ENCODE data around the gene NUP210L. TPM values are rescaled to one million over a fixed set of nuclear protein-coding genes. Genes with fewer than 3 reads are reported as not detected.
"Not testable (repeated sequence)": the region's sequence is repeated elsewhere in the genome, so short reads cannot be mapped to it uniquely, and the experiment has no call there.

Gene NUP210L
- total RNA-seq, 5 donors from 2014 or later (not counting 1 experiment from before 2014, with no cell fraction given) = 0.10 to 0.35 (median 0.18) TPM

DNA sequence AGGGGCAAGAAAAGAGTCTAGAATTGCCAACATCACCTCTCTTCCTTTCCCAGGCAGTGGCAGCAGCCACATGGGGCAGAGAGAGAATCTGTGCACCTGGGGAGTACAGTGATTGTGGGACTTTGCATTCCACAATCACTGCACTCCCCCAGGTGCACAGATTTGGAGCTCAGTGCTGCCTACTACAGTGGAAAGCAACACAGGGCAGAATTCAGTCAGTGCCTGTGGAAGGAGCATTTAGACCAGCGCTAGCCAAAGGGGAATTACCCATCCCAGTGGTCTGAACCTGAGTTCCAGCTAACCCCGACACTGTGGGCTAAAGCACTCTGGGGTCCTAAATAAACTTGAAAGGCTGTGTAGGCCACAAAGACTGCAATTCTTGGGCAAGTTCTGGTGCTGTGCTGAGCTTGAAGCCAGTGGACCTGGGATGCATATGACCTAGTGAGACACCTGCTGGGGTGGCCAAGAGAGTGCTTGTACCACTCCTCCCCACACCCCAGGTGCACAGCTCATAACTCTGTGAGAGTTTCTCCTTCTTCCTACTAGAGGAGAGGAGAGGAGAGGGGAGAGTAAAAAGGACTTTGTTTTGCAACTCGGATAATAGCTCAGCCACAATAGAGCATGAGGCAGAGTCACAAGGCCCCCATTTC, 50.3 kb downstream of the NUP210L start:
- Histone ChIP-seq H3K4me3 (ENCODE audit: control insufficient read depth in 1 of 2, extremely low read depth in 1 of 2, low read length in 1 of 2) (no peak overlapping the region), H3K9me3 (no peaks in the 10 kb centered on the region), H3K27ac (ENCODE audit: low read length) (no peak overlapping the region), H3K27me3 (replicated peaks in 1 of 2; ENCODE audit: control insufficient read depth in 2 of 2, extremely low read depth in 1 of 2, insufficient read depth in 2 of 2, low read length in 1 of 2) (no peaks in the 10 kb centered on the region), H3K4me1 (ENCODE audit: control insufficient read depth in 1 of 2, extremely low read depth in 1 of 2, insufficient read depth in 2 of 2, low read length in 2 of 2) (no peaks in the 10 kb centered on the region), H3K36me3 (ENCODE audit: control insufficient read depth in 2 of 2, extremely low read depth in 1 of 2, insufficient read depth in 1 of 2, low read length in 1 of 2) (no peaks in the 10 kb centered on the region)
- WGBS (ENCODE audit: insufficient coverage) = 89% methylated on average over 2 of the region's 3 CpGs
- ATAC-seq (replicated peaks in 1 of 4) = no peak
- Mint-ChIP-seq H3K36me3 (no peaks in the 10 kb centered on the region), H3K4me3 (no peak overlapping the region), H3K27me3 (no peaks in the 10 kb centered on the region), H3K4me1 (no peaks in the 10 kb centered on the region), H3K9me3 (no peaks in the 10 kb centered on the region), H3K27ac (no peak overlapping the region)
- peak in 1 of 35 experiments; percentile 4 for DNase-seq
- ChIA-PET CTCF (interaction anchor here in 1 of 2 donors (0.6 kb wide), 1 partner anchor 382 kb away, joined by 3 read pairs; no protein-coding TSS in a partner anchor), POLR2A (no interaction called here)

DNA sequence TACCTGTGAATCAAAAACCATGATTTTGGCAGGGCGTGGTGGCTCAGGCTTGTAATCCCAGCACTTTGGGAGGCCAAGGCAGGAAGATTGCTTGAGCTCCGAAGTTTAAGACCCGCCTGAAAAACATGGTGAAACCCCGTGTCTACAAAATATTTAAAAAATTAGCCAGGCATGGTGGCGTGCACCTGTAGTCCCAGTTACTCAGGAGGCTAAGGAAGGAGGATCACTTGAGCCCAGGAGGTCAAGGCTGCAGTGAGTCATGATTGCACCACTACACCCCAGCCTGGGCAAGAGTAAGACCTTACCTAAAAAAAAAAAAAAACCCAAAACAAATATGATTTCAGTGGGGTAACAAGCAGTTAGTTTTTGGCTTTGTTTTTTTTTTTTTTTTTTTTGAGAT, 54.7 kb downstream of the NUP210L start:
- H3K4me1 ChIP-seq (ENCODE audit: control insufficient read depth in 1 of 2, extremely low read depth in 1 of 2, insufficient read depth in 2 of 2, low read length in 2 of 2); ATAC-seq (replicated peaks in 1 of 4); CTCF ChIA-PET; H3K27me3 ChIP-seq (replicated peaks in 1 of 2; ENCODE audit: control insufficient read depth in 2 of 2, extremely low read depth in 1 of 2, insufficient read depth in 2 of 2, low read length in 1 of 2); H3K27ac Mint-ChIP-seq; H3K4me1 Mint-ChIP-seq; H3K9me3 Mint-ChIP-seq; H3K9me3 ChIP-seq; H3K36me3 Mint-ChIP-seq; H3K4me3 Mint-ChIP-seq; H3K27ac ChIP-seq (ENCODE audit: low read length); H3K4me3 ChIP-seq (ENCODE audit: control insufficient read depth in 1 of 2, extremely low read depth in 1 of 2, low read length in 1 of 2); H3K27me3 Mint-ChIP-seq; H3K36me3 ChIP-seq (ENCODE audit: control insufficient read depth in 2 of 2, extremely low read depth in 1 of 2, insufficient read depth in 1 of 2, low read length in 1 of 2); POLR2A ChIA-PET; DNase-seq: not testable (repeated sequence)
- WGBS (ENCODE audit: insufficient coverage) = 100% methylated on average over 3 of the region's 5 CpGs

DNA sequence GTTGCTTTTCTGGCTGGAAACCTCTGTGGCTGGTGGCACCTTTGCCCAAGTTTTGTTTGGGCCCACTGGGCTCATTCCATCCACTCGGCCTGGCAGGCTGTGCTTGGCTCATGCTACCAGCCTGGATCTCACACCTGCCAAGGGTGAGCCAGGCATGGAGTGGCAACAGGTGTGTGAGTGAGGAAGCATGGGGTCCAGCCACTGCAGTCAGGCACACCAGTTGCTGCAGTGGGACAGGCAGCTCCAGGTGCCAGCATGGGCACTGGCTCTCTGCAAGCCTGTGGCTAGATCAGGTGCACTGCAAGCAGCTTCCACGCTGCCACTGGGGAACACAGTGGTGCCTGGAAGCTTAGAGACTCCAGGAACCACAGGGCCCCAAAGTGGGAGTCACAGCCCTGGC, 57.0 kb downstream of the NUP210L start:
- H3K36me3 Mint-ChIP-seq = no peaks in the 10 kb centered on the region
- H3K4me3 Mint-ChIP-seq = no peak overlapping the region
- H3K27me3 ChIP-seq (replicated peaks in 1 of 2; ENCODE audit: control insufficient read depth in 2 of 2, extremely low read depth in 1 of 2, insufficient read depth in 2 of 2, low read length in 1 of 2) = peaks cover 0 to 7% of the 10 kb centered on the region in 2 experiments
- no peaks in the 10 kb centered on the region for H3K9me3 ChIP-seq
- no peaks in the 10 kb centered on the region for H3K4me1 Mint-ChIP-seq
- DNase-seq = no peak
- H3K36me3 ChIP-seq (ENCODE audit: control insufficient read depth in 2 of 2, extremely low read depth in 1 of 2, insufficient read depth in 1 of 2, low read length in 1 of 2) = no peaks in the 10 kb centered on the region
- no peak overlapping the region for H3K27ac ChIP-seq (ENCODE audit: low read length)
- no peak for ATAC-seq (replicated peaks in 1 of 4)
- ChIA-PET CTCF (interaction anchor here in 1 of 2 donors (0.6 kb wide), 1 partner anchor 37 kb away, joined by 3 read pairs; no protein-coding TSS in a partner anchor), POLR2A (no interaction called here)
- WGBS (ENCODE audit: insufficient coverage) = 93% methylated on average over 2 of the region's 2 CpGs
- no peak overlapping the region for H3K4me3 ChIP-seq (ENCODE audit: control insufficient read depth in 1 of 2, extremely low read depth in 1 of 2, low read length in 1 of 2)
- H3K9me3 Mint-ChIP-seq = no peaks in the 10 kb centered on the region
- H3K27ac Mint-ChIP-seq = no peak overlapping the region
- H3K27me3 Mint-ChIP-seq = no peaks in the 10 kb centered on the region
- H3K4me1 ChIP-seq (ENCODE audit: control insufficient read depth in 1 of 2, extremely low read depth in 1 of 2, insufficient read depth in 2 of 2, low read length in 2 of 2) = no peaks in the 10 kb centered on the region

DNA sequence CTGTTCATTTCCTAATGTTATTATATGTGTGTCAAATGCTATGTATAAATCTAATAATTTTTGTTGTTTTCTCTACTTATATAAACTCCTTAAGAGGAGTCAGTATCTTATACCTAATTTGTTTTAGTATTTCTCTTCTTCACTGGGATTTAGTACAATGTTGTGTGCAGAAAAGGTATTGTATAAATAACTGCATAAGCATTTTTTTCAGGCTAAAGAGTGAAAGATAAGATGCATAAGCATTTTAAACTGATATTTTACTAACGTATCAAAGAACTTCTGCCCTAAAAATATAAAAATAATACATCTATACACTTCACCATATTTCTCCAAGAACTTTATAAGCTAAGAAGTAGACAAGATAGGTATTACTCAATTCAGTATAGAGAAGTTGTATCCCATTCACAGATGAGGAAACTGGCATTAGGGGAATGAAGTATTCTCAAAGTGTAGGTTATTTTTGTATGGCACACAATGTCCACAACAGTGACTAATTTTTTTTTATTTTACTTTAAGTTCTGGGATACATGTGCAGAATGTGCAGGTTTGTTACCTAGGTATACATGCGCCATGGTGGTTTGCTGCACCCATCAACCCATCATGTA, 59.3 kb downstream of the NUP210L start:
- H3K9me3 Mint-ChIP-seq = no peaks in the 10 kb centered on the region
- WGBS (ENCODE audit: insufficient coverage) = no CpG with 5 or more reads among the region's 2 CpGs
- peaks cover 0 to 9% of the 10 kb centered on the region in 2 experiments for H3K27me3 ChIP-seq (replicated peaks in 1 of 2; ENCODE audit: control insufficient read depth in 2 of 2, extremely low read depth in 1 of 2, insufficient read depth in 2 of 2, low read length in 1 of 2)
- H3K9me3 ChIP-seq = no peaks in the 10 kb centered on the region
- no peaks in the 10 kb centered on the region for H3K4me1 ChIP-seq (ENCODE audit: control insufficient read depth in 1 of 2, extremely low read depth in 1 of 2, insufficient read depth in 2 of 2, low read length in 2 of 2)
- DNase-seq (no peak), ATAC-seq (replicated peaks in 1 of 4) (no peak)
- H3K36me3 Mint-ChIP-seq = no peaks in the 10 kb centered on the region
- H3K36me3 ChIP-seq (ENCODE audit: control insufficient read depth in 2 of 2, extremely low read depth in 1 of 2, insufficient read depth in 1 of 2, low read length in 1 of 2) = no peaks in the 10 kb centered on the region
- H3K4me3 Mint-ChIP-seq = no peak overlapping the region
- POLR2A ChIA-PET = no interaction called here
- CTCF ChIA-PET = no interaction called here
- H3K4me3 ChIP-seq (ENCODE audit: control insufficient read depth in 1 of 2, extremely low read depth in 1 of 2, low read length in 1 of 2) = no peak overlapping the region
- no peaks in the 10 kb centered on the region for H3K4me1 Mint-ChIP-seq
- no peak overlapping the region for H3K27ac ChIP-seq (ENCODE audit: low read length)
- H3K27me3 Mint-ChIP-seq = no peaks in the 10 kb centered on the region
- H3K27ac Mint-ChIP-seq = no peak overlapping the region

DNA sequence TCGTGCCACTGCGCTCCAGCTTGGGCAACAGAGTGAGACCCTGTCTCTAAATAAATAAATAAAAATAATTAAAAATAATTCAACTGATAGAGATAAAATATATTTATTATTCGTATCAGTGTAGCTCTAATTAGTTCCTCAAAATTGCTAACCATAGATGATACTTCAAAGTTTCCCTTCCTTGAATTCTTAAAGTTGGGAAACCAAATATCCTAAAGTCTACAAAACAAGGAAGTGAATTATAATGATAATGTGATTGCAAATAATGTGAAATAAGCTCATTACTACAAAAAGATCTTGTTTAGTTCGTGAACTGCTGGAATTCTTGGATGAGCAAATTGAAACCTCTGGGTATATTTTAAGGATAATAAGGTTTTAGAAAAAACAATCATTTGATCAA, 60.5 kb downstream of the NUP210L start:
- no peak overlapping the region for H3K4me3 Mint-ChIP-seq
- no peaks in the 10 kb centered on the region for H3K4me1 Mint-ChIP-seq
- Histone ChIP-seq H3K4me3 (ENCODE audit: control insufficient read depth in 1 of 2, extremely low read depth in 1 of 2, low read length in 1 of 2) (no peak overlapping the region), H3K9me3 (no peaks in the 10 kb centered on the region), H3K4me1 (ENCODE audit: control insufficient read depth in 1 of 2, extremely low read depth in 1 of 2, insufficient read depth in 2 of 2, low read length in 2 of 2) (no peaks in the 10 kb centered on the region), H3K27me3 (replicated peaks in 1 of 2; ENCODE audit: control insufficient read depth in 2 of 2, extremely low read depth in 1 of 2, insufficient read depth in 2 of 2, low read length in 1 of 2) (peaks cover 0 to 9% of the 10 kb centered on the region in 2 experiments), H3K27ac (ENCODE audit: low read length) (no peak overlapping the region), H3K36me3 (ENCODE audit: control insufficient read depth in 2 of 2, extremely low read depth in 1 of 2, insufficient read depth in 1 of 2, low read length in 1 of 2) (no peaks in the 10 kb centered on the region)
- ChIA-PET POLR2A (no interaction called here), CTCF (no interaction called here)
- ATAC-seq (replicated peaks in 1 of 4) (no peak), DNase-seq (no peak)
- no peak overlapping the region for H3K27ac Mint-ChIP-seq
- H3K9me3 Mint-ChIP-seq = no peaks in the 10 kb centered on the region
- H3K27me3 Mint-ChIP-seq = no peaks in the 10 kb centered on the region
- H3K36me3 Mint-ChIP-seq = no peaks in the 10 kb centered on the region
- no CpG with 5 or more reads among the region's 4 CpGs for WGBS (ENCODE audit: insufficient coverage)

DNA sequence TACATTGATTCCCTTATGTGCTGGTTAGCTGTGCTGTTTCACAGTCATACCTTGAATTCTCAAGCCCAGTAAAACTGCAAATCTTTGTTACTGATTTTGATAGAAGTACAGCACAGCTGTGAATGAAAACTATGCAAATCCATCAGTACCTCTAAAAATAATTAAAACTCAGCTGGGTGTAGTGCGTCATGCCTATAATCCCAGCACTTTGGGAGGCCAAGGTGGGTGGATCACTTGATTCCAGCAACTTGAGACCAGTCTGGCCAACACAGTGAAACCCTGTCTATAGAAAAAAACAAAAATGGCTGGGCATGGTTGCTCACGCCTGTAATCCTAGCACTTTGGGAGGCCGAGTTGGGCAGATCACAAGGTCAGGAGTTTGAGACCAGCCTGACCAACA, 61.2 kb downstream of the NUP210L start:
- 63% methylated on average over 2 of the region's 3 CpGs for WGBS (ENCODE audit: insufficient coverage)
- ChIA-PET POLR2A (no interaction called here), CTCF (no interaction called here)
- no peak overlapping the region for H3K27ac ChIP-seq (ENCODE audit: low read length)
- no peak for DNase-seq
- no peaks in the 10 kb centered on the region for H3K4me1 Mint-ChIP-seq
- no peaks in the 10 kb centered on the region for H3K9me3 Mint-ChIP-seq
- H3K27ac Mint-ChIP-seq = no peak overlapping the region
- no peak overlapping the region for H3K4me3 Mint-ChIP-seq
- ATAC-seq (replicated peaks in 1 of 4) = no peak
- no peaks in the 10 kb centered on the region for H3K9me3 ChIP-seq
- peaks cover 0 to 4% of the 10 kb centered on the region in 2 experiments for H3K27me3 ChIP-seq (replicated peaks in 1 of 2; ENCODE audit: control insufficient read depth in 2 of 2, extremely low read depth in 1 of 2, insufficient read depth in 2 of 2, low read length in 1 of 2)
- H3K4me3 ChIP-seq (ENCODE audit: control insufficient read depth in 1 of 2, extremely low read depth in 1 of 2, low read length in 1 of 2) = no peak overlapping the region
- H3K27me3 Mint-ChIP-seq = no peaks in the 10 kb centered on the region
- H3K36me3 Mint-ChIP-seq = no peaks in the 10 kb centered on the region
- H3K4me1 ChIP-seq (ENCODE audit: control insufficient read depth in 1 of 2, extremely low read depth in 1 of 2, insufficient read depth in 2 of 2, low read length in 2 of 2) = no peaks in the 10 kb centered on the region
- no peaks in the 10 kb centered on the region for H3K36me3 ChIP-seq (ENCODE audit: control insufficient read depth in 2 of 2, extremely low read depth in 1 of 2, insufficient read depth in 1 of 2, low read length in 1 of 2)

Measured in T-cell (primary cell).